NCI-H2227 (cell line): Measurements from ENCODE around the gene REG3G.

Source experiments
- DNase-seq: peaks from one replicate; lab custom pipeline; 2025; ENCODE audit not compliant: unreplicated experiment; lab: John Stamatoyannopoulos, UW

The REG3G gene

DNA sequence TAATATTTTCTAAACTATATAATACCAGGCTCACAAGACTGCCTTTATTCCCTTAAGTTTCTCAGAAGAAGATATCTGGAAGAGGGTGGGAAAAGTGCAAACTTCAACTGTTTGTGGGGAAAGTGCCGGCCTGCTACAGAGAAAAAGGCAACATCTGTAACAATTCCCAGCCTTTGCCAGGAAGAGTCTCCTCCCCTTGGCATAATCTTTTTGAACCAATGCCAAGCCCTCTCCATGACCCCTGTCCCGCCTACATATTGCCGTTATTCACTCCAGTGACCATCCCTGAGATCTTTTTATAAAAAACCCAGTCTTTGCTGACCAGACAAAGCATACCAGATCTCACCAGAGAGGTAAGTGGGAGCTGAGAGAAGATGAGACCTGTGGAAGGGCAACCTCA is at the start of gene REG3G:
REG3G (plus strand) TSS at position 282 of the 400 bp plus-strand sequence. CDS start 392 bp downstream, outside the sequence.
- DNase-seq = no peak

DNA sequence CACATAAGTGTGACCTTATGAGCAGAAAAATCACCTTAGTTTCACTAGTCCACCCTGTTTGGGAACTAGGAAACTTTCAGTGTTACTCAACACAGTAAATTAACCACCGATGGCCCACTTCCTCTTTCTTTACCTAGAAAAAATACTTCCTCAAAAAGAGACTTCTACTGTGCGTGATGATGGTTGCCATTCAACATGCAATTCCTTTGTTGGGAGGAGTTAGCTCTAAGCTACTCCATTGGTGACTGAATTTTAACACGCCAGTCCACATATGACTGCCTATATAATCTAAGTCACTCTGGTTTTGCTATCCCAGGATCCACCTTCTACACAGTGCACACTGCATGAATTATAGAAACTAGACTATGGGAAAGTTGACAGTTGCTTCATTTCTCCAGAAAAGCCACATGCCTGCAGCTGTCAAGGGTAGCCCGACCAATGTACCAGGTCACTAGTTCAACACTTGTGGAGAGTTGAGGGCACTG is 47.8 kb upstream of the REG3G start:
- no peak for DNase-seq

DNA sequence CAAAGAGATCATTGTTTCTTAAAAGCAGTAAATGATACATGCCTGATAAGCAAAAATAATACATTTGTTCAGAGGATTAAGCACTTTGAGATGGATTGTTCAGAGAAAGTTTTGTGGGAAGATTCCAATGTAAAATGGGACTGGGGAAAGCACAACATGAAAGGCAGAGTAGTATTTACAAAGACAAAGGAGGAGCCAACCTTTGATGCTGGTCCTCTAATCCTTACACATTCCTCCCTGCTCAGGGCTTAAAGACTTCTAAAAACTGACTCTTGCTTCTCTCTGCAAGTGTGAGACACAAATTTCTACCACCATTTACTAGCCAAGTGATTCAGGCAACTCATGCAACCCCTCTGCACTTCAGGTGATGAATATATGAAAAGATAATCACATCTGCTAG is 47.2 kb upstream of the REG3G start:
- no peak for DNase-seq

DNA sequence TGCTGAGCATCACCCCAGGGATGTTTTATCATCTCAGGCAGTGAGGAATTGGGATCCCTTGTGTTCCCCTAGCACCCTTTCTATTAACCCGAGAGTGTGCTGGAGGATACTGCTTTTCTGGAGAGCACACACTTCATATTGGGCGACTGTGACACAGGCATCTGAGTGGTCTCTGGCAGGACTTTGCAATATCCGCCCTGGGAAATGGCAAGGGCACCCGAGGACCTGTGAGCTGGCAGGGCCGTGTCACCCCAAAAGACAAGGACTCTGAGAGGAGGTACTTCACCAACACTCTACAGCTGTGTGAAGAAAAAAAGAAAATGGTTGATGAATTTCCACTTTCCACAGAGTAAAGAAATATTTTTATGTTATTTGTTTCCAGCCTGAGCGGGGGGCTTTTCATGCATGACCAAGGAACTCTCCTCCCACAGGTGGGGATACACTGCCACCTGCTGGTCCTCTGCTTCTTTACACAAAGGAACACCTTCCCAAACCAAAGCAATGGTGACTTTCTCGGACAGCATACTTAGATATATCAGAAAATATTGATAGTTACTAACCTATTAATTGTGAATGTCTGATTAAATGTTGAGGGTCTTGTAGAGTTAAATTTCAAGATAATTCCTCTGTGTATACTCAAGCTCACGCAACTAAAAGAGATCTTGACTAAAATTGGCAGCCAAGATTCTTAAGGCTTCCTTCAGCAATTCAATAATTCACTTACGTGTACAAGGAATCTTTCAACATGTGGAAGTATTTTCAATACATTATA is 45.9 kb upstream of the REG3G start:
- peak; percentile 84 for DNase-seq

DNA sequence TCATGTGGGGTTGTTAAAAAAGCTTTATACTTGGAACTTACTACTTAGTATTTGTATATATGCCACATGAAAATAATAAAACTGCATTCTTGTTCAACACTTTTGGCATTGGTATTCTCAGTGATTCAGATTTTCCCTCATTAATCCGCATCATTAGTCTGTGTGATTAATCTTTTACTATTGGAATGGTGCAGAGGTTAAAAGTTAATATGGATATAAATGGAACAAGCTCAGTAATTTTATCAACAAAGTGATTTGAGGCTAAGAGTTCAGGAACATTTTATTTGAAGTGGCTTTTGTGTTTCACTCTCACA is 45.4 kb upstream of the REG3G start:
- DNase-seq = no peak

DNA sequence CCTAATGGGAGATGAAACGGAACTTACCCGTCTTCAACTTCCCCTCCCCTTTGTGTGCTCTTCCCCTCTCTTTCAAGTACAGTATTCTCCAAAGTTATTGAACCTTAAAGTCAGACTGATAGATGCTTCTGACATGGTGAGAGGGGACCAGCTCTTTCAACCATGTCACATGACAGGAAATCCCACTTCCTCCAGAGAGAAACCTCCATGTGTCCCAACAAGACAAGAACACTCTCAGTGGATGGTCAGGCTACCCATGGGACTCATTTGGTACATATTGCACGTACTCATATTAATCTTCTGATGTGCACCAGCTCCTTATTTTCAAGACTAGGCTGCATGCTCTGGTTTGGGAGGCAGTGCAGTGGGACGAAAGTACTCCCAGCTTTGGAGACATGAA is 44.6 kb upstream of the REG3G start:
- no peak for DNase-seq

DNA sequence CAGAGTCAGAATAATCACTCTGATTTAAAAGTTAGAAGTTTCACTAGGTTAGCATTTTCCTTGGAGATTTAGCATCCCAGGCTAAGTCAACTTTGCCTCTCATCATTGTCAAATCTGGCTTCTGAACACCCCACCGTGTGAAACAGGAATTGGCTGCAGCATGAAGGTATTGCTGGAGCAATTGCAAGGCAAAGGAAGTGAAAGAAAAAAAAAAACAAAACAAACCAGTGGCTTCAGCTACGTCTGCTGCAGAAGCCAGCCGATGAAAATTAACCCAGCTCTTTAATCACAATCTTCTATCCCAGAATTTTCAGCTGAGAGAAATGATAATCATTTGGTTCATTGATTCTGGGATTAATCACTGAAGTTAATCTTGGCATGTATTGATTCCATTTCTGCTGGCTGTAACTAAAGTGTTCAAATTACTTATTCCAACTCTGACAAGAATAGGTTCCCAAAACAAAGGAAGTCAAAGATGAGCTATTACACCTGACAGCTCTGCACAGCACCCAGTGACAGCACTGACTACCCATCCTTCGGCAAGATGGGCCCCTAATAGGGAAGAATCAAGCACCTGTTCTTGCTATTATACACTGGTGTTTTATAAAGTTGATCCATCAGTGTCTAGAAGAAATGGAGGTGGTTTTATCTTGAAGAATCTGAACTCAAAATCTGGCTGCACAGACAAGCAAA is 42.7 kb upstream of the REG3G start:
- no peak for DNase-seq

DNA sequence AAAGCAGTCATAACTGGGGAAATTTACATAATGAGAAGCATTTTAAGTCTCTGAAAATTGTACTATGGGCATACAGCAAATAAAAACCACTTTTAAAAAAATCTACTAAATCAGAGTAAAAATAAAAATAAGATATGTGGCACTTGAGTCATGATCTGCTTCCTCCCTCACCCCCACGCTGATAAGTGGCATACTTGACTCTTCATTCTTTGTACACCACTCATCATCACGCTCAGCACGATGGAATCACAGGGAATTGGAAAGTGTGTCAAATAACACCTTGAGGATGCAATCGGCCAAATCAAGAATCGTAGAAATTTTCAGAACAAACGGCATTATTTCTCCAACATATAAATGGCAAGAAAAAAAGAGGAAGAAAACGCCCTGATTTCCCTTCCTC is 41.1 kb upstream of the REG3G start:
- DNase-seq = no peak

DNA sequence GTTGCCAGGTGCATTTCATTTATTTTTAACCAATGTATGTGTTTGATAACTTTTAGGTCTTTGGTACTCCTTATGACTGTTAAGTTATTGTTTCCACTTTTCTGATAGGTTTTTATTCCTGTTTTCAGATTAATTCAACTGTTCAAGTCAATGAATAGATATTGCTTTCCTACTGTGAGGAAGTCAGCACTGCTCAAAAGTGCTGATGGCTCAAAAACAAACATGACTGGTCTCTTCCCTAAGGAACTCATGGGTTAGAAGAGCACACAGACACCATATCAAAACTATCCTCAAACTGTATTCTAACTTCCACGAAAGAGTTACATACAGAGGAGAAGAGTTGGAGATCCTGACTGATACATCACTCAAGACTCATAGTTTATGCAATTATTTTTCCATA is 39.9 kb upstream of the REG3G start:
- DNase-seq = no peak

DNA sequence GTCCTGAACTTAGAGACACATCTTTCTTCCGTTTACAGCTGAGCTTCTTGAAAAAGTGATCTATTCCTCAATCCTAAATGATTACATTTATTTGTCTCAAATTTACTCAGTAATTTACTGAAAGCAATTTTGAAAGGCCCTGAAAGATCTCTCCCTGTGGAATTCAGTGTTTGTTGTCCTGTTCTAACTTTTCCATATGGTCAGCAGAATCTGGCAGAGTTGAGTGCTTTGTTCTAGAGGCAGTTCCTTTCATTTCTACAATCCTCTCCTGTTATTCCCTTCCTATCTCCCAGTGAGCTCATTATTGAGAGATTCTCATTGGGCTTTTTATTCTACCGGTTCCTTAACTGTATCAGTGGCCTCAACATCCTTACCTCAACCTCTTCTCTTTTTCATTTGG is 36.5 kb upstream of the REG3G start:
- DNase-seq = no peak

DNA sequence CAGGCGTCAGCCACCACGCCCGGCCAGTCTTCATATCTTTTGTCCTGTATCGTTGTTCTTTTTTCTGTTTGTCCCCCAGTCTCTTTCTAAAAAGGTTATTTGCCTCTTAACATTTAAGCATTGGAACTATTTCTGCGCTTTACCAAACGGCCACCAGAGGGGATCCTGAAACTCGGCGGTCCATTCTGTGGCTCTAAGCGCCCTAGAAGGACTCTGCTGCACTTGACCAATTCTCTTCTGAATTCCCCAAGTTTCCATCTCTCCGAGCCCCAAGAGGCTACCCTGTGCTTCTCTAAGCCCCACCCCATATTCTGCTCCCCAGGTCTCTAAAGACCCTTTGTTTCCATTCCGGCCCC is 33.1 kb upstream of the REG3G start:
- DNase-seq = peak; percentile 53

DNA sequence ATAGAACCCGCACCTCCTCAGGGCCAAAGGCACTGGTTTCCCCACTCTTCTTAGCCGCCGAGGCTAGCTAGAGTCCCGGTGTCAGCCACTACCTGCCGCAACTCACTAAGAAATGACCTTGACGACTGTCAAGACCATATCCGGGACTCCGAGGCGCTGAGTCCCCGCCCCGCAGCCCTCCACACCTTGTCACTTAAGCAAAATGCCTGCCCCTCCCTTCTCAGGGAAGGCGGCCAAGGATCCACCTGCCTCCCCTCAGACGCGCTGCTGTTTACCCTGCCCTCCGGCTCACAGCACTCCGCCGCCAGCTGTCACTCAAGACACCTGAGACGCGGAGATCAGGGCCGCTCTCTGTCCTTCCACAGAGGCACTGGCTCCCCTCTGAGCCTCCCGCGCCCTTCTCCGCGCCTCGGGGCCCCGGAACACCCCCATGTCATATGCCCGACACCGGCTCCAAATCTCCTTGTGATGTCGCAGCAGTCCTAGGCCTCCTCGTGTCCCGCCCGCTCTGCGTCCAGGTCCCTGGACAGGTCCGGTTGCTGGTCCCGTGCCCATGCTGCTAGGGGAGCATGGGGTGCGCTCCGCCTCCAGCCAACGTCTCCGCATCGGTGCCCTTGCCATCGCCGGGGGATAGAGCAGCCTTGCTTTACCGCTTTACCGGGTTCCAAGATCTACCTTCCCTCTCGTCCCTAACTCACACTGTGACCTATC is 32.5 kb upstream of the REG3G start:
- DNase-seq = peak; percentile 48

DNA sequence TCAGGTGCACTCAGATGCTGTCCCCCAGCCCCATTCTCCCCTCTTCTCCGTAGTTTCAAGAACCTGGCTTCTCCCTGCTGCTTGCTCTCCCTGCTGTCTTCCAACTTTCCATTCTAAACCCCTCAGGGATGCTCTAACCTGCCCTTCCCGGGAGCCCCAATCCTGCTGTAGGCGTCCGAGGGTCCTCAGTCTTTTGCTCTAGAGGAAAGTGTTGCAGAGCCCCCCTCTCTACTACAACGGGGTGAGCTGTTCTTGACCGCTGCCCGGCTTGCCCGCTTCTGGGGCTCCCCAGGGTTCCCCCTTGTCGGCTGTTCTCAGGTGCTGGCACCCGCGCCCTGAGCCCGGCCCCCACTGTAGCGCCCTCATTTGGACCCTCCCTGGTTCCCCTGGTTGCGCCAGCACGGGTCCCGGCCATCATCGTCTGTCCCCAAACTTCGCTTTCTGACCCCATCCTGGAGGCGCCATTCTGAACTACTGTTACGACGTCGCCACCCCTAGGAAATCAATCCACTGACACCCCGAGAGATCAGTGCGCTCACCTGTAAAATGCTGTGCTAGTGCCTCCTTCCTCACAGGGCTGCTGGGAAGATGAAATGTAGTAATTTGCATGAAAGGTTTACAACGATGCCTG is 31.9 kb upstream of the REG3G start:
- DNase-seq = no peak

DNA sequence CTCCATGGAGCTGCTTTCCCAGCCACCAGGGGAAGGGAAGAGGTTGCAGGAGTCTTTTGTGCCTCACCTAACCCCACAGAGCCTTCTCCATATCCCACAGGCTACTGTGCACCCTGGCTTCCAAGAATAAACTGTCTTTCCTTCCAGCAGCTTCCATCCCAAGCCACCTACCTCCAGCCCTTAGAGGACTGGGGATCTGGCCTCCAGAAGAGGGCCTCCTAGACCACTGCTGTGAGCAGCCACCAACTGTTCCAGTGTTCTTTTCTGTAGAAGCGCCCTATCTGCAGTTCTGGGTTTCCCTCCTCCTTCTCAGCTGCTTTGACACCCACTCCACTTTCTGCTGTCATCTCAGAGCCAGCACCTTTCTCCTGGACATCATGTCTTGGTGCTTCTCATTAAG is 30.7 kb upstream of the REG3G start:
- DNase-seq = no peak

DNA sequence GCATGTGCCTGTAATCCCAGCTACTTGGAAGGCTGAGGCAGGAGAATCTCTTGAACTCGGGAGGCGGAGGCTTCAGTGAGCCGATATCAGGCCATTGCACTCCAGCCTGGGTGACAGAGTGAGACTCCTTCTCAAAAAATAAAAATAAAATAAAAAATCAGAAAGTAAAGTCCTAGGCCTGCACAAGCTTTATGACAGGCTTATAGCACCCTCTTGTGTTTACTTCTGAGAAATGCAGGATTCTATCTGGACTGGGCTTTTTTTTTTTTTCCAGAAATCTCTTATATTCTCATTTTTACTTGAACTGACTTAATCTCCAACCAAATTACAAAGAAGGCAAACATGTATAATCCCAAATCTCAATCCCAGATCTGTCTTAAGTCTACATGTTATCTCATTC is 26.1 kb upstream of the REG3G start:
- DNase-seq = peak; percentile 47

DNA sequence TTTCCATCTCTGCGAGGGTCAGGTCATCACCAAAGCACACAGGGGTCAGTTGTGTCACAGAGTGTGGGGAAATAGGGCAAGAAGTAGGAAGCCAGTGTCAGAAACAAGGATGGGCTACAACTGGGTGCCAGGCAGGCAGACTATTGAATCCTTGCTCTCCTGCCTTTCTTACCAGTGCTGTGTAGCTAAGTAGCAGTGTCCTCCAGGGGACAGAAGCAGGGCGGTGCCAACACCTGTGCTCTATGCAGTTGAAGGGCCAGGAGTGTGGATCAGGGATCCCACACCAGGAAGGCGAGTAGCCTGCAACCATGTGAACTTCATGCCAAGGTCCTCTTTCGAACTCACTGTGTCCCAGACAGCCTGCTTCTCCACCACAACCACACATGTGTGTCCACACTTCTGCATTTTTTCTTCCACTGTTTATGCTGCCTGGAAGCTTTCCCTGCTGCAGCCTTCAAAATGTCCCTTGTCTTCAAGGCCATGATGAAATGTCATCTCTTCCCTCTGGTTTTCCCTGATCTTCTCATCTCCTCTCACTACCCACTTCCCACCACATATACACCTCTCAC is 25.4 kb upstream of the REG3G start:
- DNase-seq = no peak

DNA sequence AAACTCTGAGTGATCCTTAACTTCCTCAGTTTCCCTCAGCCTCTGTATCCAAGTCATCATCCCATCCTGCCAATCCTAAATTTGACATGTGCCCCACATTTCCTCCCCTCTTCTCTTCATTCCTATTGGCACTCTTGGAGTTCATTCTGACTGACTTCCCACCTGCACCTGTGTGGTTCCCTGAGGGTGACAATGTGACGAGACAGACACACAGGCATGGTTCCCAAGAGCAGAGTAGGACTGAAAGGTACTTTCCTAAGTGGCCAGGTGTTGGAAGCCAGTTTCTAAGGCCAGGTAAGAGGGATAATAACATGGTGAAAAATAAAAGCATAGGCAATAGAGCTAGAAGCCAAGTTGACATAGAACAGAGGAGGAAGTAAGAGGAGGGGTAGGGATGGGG is 24.2 kb upstream of the REG3G start:
- DNase-seq = no peak

DNA sequence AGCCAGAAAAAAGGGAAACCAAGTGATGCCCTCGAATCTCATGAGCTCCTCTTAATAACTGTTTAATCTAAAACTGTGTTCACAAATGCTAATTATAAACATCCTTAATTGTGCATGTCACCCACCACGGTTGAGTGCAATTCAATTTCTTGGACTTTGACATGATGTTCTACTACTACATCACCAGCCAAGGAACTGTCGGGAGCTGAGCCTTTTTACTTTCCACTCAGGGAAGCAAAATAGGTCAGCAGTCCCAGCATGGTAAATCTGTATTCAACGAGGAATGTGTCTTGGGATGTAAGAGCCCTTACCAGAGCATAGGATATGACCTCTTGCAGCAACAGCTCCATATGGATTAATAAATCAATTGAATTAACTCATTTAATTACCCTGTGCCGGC is 20.8 kb upstream of the REG3G start:
- DNase-seq = no peak

DNA sequence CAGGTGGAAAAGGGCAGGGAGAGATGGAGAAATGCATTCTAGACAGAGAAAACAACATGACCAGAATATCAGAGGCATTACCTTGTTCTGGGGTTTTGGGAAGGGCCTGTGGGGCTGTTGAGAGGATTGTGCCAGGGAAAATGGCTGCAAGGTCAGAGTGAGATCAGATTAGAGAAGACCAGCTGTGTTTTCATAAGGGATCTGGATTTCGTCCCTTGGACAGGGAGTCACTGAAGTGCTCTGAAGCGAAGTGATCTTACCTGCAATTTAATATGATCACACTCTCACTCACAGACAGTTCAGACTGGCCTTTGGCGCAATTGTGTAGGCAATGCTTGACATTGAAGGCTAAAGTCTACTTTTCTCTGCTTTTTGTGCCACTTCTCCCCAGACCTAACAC is 20.3 kb upstream of the REG3G start:
- no peak for DNase-seq

DNA sequence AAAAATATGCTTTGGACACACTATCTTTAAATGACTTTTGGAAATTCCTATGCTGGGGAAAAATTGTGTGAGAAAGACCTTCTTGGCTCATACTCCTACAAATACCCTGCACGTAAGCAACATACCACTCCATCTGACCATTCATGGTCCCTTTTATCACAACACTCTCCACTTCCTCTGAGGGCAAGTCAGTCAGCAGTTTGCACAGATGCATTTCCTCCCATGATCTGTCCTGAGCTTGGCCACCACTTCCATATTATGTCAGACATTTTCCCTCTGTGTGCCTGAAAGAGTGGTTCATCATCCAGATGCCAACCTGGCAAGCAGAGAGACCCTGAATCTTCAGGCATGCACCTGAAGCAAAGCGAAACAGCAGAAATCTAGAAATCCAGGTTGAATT is 16.1 kb upstream of the REG3G start:
- DNase-seq = no peak

DNA sequence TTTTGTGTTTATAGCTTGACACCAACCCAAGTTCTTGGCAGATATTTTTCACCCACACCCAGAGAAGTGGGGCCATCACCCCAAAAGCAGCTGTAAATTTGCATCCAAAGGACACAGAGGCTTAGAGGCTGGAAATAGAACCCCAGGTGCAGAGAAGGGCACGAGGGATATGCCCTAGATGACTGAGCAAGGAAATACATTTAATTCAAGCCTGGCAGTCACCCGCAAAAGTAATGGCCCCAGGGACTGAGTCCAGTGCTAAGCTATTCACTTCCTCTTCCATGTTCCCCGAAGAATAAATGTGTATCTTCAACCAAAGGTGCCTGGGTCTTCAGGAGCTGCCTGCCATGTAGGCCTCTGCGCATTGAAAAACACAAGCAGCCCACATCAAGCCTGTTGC is 14.0 kb upstream of the REG3G start:
- DNase-seq = no peak
